Prostate gland (tissue), 2 donors: Measurements from ENCODE around the gene AGXT.

Experiments
- CTCF ChIP-seq, 4 experiments: fragments of 200-600 bp in 2 of 4; fragments of 450-650 bp in 2 of 4; sonication (generic) in 2 of 4; IDR thresholded peaks; 1 replicate in 3 of 4; 2 replicates in 1 of 4; pipeline ENCODE4 v1.5.1; 2016 to 2019; ENCODE audit warnings: antibody characterized with exemption in 4 of 4, mild to moderate bottlenecking in 2 of 4, moderate library complexity in 2 of 4
- POLR2A ChIP-seq: fragments of 450-650 bp; IDR thresholded peaks from one replicate; pipeline ENCODE4 v1.6.1; 2016; ENCODE audit warnings: antibody characterized with exemption, mild to moderate bottlenecking
- POLR2AphosphoS5 ChIP-seq: sonication (generic); formaldehyde crosslinking; IDR thresholded peaks from one replicate; pipeline ENCODE4 v1.6.1; 2017; ENCODE audit warnings: antibody characterized with exemption

DNA sequence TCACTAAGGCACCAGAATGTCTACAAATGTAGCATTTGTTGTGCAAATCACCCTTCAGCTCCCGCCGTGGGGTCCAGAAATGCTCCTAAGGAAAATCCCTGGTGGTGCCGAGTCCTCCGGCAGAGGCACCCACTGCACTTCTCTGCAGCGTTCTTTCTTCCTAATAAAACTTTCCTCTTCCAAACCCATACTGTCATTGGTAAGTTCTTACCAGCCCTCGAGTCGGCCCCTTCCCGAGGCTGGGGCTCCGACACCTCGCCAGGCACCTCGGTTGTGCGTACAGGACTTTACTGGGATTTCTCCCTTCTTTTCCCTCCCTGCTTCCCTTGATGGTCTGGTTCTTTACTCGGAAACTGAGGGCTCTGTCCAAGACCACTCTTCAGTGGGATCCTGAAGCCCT is 10.3 kb upstream of the AGXT start:
- TF ChIP-seq POLR2AphosphoS5 = no peak
- TF ChIP-seq POLR2A = no peak
- no peak for TF ChIP-seq CTCF (IDR thresholded peaks at IDR 0.05)
